WERI-Rb-1 (cell line): Measurements from ENCODE around the gene LYRM4.

Experiments
- DNase-seq: peaks from one replicate; pipeline ENCODE4 v3.0.0-alpha.2; 2020
- H3K27ac ChIP-seq: fragments of 250-450 bp; sonication (Bioruptor Pico); 2 replicates; pipeline ENCODE4 v1.5.1; 2020; ENCODE audit warnings: mild to moderate bottlenecking, moderate library complexity
- H3K27me3 ChIP-seq: fragments of 250-450 bp; sonication (Bioruptor Pico); 2 replicates; pipeline ENCODE4 v1.5.1; 2021; ENCODE audit warnings: mild to moderate bottlenecking, low read depth, moderate library complexity; ENCODE audit not compliant: insufficient read depth, severe bottlenecking
- H3K36me3 ChIP-seq: fragments of 250-450 bp; sonication (Bioruptor Pico); 2 replicates; pipeline ENCODE4 v1.5.1; 2020; ENCODE audit warnings: mild to moderate bottlenecking, moderate library complexity
- H3K4me3 ChIP-seq: 2 replicates; pipeline ENCODE4 v1.5.1; 2011; ENCODE audit warnings: low read depth, mild to moderate bottlenecking, control low read depth, low read length
- H3K9me3 ChIP-seq: fragments of 250-450 bp; sonication (Bioruptor Pico); 2 replicates; pipeline ENCODE4 v1.5.1; 2021; ENCODE audit warnings: mild to moderate bottlenecking, moderate library complexity; ENCODE audit not compliant: severe bottlenecking
- TF ChIP-seq, protein P1 (sequence below): IDR thresholded peaks from 2 replicates; pipeline ENCODE4 v1.5.1; 2011; ENCODE audit warnings: low read depth, mild to moderate bottlenecking, control low read depth, inconsistent platforms, low read length

The LYRM4 gene

DNA sequence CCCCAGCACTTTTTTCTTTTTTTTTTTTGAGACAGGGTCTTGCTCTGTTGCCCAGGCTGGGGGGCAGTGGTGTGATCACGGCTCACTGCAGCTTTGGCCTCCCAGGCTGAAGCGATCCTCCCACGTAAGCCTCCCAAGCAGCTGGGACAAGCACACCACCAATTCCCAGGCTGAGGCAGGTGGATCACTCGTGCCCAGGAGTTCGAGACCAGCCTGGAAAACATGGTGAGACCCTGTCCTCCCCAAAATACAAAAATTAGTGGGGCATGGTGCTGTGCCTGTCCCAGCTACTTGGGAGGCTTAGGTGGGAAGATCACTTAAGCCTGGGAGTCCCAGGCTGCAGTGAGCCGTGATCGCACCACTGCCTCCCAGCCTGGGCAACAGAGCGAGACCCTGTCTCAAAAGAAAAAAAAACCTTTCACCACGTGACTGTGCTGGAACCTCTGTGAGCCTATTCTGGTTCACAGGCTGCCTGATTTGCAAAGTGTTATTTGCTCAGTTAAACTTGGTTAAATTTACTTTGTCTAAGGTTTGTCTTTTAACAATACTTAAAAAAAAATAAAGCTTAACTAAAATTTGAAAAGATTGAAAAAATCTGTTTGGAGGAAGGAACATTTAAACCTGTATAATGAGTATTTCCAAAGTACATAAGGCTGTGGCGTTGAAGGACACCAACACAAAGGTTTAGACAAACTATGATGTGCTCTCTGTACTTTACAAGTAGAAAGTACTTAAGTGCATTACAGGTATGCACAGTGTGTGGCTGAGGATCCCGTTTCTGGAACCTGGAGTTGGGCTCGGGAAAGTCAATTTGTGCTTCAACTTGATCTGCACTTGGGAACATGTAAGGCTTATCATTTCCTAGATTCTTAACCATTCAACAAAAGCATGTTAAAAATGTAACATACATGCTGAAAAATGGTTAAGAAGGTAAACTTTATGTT is 120.7 kb downstream of the LYRM4 start:
- peaks cover 8% of the 10 kb centered on the region for H3K36me3 ChIP-seq
- H3K27ac ChIP-seq: no peak overlapping the region
- TF ChIP-seq, protein P1, sequence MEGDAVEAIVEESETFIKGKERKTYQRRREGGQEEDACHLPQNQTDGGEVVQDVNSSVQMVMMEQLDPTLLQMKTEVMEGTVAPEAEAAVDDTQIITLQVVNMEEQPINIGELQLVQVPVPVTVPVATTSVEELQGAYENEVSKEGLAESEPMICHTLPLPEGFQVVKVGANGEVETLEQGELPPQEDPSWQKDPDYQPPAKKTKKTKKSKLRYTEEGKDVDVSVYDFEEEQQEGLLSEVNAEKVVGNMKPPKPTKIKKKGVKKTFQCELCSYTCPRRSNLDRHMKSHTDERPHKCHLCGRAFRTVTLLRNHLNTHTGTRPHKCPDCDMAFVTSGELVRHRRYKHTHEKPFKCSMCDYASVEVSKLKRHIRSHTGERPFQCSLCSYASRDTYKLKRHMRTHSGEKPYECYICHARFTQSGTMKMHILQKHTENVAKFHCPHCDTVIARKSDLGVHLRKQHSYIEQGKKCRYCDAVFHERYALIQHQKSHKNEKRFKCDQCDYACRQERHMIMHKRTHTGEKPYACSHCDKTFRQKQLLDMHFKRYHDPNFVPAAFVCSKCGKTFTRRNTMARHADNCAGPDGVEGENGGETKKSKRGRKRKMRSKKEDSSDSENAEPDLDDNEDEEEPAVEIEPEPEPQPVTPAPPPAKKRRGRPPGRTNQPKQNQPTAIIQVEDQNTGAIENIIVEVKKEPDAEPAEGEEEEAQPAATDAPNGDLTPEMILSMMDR: no peak
- no peaks in the 10 kb centered on the region for H3K9me3 ChIP-seq
- DNase-seq: no peak
- no peak overlapping the region for H3K4me3 ChIP-seq
- H3K27me3 ChIP-seq: no peaks in the 10 kb centered on the region

DNA sequence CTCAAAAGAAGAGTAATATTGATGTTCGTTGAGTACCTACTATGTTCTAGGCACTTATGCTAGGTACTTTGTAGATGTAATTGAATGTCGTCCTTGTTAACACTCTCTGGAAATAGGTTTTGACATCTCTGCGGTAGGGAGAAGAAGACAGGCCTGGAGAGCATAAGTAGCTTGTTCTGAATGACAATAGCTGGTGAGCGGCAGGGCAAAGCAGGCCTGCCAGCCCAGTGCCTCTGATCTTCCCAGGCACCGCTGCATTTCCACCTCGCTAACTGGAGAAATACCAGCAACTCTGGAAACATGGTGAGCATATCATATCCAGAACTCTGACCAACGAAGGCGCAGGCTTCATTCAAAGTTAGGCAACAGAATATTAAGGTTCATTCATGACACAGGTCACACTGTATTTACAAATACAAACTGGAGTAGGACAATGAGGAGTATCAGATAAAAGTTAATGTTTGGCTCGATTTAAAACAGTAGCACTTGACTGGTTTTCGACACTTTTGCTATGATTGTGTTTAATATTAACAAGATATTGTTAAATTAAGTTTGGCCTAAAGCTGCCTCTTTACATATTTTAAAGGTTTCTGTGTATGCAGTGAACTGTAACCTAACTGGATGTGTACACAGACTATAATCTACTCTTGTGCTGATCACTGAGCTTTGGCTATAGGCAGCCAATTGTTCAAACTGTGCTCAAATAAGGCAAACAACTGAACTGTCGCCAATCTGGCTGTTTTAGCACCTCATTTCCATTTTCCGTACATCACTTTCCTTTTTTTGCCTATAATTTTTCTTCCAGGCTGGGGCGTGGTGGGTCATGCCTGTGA is 121.5 kb downstream of the LYRM4 start:
- TF ChIP-seq, protein P1: no peak
- H3K9me3 ChIP-seq: no peaks in the 10 kb centered on the region
- H3K36me3 ChIP-seq: peaks cover 8% of the 10 kb centered on the region
- H3K27ac ChIP-seq: no peak overlapping the region
- no peaks in the 10 kb centered on the region for H3K27me3 ChIP-seq
- DNase-seq: no peak
- no peak overlapping the region for H3K4me3 ChIP-seq

DNA sequence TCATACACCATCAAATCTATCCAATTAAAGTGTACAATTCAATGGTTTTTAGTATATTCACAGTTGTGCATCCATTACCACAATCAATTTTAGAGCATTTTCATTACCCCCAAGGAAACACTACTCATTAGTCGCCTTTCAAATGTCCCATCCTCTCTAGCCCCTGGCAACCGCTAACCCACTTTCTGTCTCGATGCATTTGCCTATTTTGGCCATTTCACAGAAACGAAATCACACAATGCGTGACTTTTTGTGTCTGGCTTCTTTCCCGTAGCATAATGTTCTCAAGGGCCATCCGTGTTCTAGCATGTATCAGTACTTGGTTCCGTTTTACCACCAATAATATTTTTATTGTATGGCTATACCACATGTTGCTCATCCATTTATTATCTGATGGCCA is 123.9 kb downstream of the LYRM4 start:
- no peak overlapping the region for H3K27ac ChIP-seq
- H3K27me3 ChIP-seq: no peaks in the 10 kb centered on the region
- TF ChIP-seq, protein P1: no peak
- DNase-seq: no peak
- H3K9me3 ChIP-seq: no peaks in the 10 kb centered on the region
- H3K4me3 ChIP-seq: no peak overlapping the region
- no peaks in the 10 kb centered on the region for H3K36me3 ChIP-seq

DNA sequence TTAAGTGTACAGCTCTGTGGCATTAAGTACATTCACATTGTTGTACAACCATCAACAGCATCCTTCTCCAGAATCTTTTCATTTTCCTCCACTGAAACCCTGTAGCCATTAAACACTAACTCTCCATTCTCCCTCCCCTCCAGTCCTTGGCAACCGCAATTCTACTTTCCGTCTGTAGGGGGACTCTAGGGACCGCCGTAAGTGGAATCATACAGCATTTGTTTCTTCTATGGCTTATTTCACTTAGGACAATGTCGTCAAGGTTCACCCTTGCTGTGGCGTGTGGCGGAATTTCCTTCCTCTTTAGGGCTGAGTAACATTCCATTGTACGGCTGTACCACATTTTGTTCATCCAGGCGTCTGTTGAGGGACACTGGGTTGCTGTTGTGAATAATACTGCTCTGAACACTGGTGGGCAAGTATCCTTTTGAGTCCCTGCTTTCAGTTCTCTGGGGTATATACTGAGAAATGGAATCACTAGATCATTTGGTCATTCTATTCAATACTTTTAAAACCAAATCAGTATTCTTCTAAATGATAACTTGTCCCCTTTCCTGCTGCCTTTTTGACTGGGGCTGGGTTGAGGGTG is 124.9 kb downstream of the LYRM4 start:
- H3K9me3 ChIP-seq: no peaks in the 10 kb centered on the region
- peak; percentile 75 for DNase-seq
- no peaks in the 10 kb centered on the region for H3K36me3 ChIP-seq
- H3K27me3 ChIP-seq: no peaks in the 10 kb centered on the region
- H3K4me3 ChIP-seq: no peak overlapping the region
- TF ChIP-seq, protein P1: peak; percentile 80
- H3K27ac ChIP-seq: no peak overlapping the region

DNA sequence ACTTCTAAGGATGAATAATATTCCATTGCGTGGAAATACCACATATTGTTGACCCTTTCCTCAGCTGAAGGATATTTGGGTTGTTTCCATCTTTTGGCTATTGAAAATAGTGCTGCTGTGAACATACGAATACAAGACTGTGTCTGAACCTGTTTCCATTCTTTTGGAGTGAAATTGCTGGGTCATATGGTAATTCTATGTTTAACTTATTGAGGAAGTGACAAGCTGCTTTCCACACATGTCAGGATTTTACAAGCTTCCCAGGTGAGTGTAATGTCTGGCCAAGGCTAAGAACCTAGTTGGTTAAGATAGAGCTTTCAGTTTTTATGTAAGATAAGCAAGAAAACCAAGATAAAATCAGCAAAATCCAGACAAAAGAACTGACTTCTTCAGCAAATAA is 126.8 kb downstream of the LYRM4 start:
- no peak for DNase-seq
- H3K9me3 ChIP-seq: no peaks in the 10 kb centered on the region
- H3K4me3 ChIP-seq: no peak overlapping the region
- no peaks in the 10 kb centered on the region for H3K27me3 ChIP-seq
- H3K27ac ChIP-seq: no peak overlapping the region
- TF ChIP-seq, protein P1: no peak
- H3K36me3 ChIP-seq: no peaks in the 10 kb centered on the region
